Measurements from ENCODE around the gene TAT.

The TAT gene

DNA sequence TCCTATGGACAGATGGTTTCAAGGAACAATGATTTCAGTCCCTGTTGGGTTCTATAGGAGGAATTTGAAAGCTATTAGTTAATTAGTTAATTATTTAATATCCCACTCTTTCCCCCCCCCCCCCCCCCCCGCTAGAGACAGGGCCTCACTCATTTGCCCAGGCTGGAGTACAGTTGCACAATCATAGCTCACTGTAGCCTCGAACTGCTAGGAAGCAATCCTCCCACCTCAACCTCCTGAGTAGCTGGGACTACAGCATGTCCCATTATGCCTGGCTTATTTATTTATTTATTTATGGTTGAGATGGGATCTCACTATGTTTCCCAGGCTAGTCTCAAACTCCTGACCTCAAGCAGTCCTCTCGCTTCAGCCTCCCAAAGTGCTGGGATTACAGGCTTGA, 15.0 kb upstream of the TAT start:
- TF ChIP-seq GATA2 (IDR thresholded peaks at IDR 0.05; ENCODE audit: low read depth, low read length) (no peak), GATA3 (IDR thresholded peaks at IDR 0.05; ENCODE audit: low read depth, low read length) (no peak)

DNA sequence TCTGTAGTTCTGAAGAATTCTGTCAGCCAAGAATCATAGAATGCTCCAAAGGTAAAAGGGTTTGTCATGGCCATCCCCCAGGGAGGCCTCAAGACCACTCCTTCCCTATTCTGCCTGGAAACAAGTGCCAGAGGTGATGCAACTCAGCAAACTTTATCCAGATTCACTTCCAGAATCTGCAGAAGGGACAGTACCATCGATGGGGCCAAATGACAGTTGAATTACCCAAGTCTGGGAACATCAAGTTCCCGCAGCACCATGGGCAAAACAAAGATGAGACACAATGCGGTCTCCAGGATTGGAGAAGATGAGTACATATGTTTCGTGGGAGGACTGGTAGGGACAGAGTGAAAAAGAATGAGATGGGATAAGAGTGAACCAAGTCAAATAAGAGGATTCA, 13.7 kb upstream of the TAT start:
- TF ChIP-seq GATA2 (IDR thresholded peaks at IDR 0.05; ENCODE audit: low read depth, low read length) = no peak
- no peak for TF ChIP-seq GATA3 (IDR thresholded peaks at IDR 0.05; ENCODE audit: low read depth, low read length)

DNA sequence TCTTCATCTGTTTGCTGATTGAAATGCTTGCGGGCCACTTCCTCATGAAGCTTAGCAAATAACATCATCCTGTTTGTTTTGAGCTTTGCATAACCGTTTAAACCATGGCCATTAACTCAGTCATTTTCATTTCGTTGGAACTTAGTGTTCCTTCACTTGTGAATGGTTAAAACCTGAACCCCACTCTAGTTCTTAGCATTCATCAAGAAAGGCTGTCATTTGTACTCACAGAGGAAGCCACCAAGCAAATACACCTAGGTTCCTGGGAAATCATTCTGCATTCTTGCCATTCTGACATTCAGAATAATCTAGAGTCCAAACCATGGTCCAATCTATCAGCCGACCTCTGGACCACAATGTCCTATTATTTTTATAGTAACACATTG, 8.4 kb upstream of the TAT start:
- no peak for TF ChIP-seq GATA3 (IDR thresholded peaks at IDR 0.05; ENCODE audit: low read depth, low read length)
- no peak for TF ChIP-seq GATA2 (IDR thresholded peaks at IDR 0.05; ENCODE audit: low read depth, low read length)

DNA sequence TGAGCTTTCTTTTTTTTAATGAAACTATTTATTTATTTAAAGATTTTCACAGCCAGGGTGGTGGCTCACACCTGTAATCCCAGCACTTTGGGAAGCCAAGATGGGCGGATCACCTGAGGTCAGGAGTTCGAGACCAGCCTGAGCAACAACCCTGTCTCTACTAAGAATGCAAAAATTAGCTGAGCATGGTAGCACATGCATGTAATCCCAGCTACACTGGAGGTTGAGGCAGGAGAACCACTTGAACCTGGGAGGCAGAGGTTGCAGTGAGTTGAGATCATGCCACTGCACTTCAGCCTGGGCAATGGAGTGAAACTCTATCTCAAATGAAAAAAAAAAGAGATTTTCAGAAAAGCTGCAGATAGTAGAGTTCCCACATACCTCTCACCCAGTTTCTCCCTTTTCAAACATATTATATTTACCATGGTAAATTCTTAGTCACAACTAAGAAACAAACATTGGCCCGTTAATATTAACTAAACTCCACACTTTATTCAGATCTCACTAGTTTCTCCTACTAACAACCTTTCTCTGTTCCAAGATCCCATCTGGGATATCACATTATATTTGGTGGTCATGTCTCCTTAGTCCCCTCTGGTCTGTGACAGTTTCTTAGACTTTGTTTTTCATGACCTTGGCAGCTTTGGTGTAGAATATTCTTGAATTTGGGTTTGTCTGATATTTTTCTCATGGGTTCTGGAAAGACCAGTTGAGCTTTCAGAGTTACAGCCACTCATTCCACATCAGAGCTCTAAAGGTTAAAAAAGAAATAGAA, 7.8 kb upstream of the TAT start:
- TF ChIP-seq GATA2 (IDR thresholded peaks at IDR 0.05; ENCODE audit: low read depth, low read length) (no peak), GATA3 (IDR thresholded peaks at IDR 0.05; ENCODE audit: low read depth, low read length) (no peak)

DNA sequence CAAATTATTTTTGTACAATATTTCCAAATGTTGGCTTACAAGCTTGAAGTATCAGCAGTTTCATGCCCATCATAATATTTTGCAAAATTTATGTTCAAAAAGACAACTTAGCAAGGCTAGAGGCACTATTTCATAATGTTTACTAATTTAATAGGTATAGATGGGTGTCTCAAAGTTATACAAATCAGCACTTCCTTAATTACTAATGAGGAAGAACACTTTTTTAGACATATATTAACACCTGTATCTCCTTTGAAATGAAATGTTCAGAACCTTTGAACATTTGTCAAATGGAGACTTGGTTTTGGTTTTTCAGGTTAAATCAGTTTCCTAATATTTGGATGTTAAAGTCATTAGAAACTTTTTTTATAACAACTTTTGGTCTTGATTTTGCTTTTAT, 2.2 kb downstream of the TAT start:
- TF ChIP-seq GATA3 (IDR thresholded peaks at IDR 0.05; ENCODE audit: low read depth, low read length) (no peak), GATA2 (IDR thresholded peaks at IDR 0.05; ENCODE audit: low read depth, low read length) (no peak)

DNA sequence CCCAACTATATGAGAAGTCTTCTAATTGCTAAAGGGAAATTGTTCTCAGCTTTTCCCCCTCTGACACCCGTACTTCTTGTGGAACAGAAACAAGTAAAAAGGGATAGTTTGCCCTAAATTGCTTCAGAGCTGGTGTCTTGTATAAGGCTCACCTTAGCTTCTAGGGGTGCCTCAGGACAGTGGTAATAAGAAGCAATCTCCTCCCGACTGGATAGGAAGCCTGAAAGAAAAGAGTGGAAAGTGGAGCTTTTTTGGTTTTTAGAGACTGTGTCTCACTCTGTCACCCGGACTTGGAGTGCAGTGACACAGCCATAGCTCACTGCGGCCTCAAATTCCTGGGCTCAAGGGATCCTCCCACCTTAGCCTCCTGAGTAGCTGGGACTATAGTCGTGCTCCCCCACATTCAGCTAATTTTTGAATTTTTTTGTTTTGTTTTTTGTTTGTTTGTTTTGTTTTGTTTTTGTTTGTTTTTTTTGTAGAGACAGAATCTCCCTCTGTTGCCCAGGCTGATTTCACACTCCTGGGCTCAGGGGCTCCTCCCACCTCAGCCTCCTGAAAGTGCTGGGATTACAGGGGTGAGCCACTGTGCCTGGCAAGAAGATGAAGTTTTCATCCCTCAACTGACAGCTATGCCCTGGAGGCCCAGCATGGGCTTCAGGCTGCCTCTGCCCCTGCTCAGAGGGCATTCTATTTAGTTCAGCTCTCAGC, 3.4 kb downstream of the TAT start:
- TF ChIP-seq GATA2 (IDR thresholded peaks at IDR 0.05; ENCODE audit: low read depth, low read length) = no peak
- no peak for TF ChIP-seq GATA3 (IDR thresholded peaks at IDR 0.05; ENCODE audit: low read depth, low read length)

DNA sequence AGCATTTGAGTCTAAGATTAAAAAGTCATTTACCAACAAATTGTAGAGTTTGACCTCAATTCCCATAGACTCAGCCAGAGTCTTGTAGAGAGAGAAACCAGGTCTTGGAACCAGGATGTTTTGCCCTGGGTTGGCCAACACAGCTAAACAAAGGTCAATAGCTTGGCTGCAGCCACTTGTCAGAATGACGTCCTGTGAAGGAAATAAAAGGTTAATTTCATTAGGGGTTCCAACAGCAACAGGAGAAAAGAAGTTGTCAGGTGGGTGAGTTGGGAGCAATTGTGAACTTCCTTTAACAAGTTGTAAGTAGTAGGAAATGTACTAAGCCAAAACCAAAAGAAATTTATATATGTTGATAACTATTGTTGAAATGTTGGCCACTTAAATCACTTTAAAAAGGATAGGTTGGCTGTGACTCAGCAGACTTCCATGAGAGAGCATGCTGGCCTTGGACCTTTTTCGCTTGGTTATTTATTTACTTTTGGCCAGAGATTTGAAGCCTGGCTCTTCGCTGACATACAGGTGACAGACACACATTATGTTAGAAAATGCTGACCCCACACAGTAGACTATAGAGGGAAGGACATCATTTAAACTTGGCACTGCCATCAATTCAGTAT, 4.3 kb downstream of the TAT start:
- no peak for TF ChIP-seq GATA3 (IDR thresholded peaks at IDR 0.05; ENCODE audit: low read depth, low read length)
- TF ChIP-seq GATA2 (IDR thresholded peaks at IDR 0.05; ENCODE audit: low read depth, low read length) = no peak

DNA sequence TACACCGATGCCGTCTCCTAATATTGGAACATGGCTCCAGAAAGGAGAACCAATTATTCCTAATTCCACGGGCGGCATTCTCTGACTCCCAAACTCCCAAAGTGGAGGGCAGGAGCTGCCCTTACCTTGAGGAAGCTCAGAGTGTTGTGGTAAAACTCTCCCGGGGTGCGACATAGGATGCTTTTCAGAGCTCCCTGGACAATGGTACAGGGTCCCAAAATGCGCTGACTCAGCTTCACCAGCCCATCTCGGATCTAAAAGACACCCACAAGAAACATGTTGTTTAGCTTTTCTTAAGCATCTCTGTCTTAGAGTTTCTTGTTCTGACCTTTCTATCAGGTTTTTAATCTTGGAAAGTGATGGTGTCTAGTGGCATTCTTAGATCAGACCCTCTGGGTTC, 6.7 kb downstream of the TAT start:
- TF ChIP-seq GATA3 (IDR thresholded peaks at IDR 0.05; ENCODE audit: low read depth, low read length) (no peak), GATA2 (IDR thresholded peaks at IDR 0.05; ENCODE audit: low read depth, low read length) (no peak)

DNA sequence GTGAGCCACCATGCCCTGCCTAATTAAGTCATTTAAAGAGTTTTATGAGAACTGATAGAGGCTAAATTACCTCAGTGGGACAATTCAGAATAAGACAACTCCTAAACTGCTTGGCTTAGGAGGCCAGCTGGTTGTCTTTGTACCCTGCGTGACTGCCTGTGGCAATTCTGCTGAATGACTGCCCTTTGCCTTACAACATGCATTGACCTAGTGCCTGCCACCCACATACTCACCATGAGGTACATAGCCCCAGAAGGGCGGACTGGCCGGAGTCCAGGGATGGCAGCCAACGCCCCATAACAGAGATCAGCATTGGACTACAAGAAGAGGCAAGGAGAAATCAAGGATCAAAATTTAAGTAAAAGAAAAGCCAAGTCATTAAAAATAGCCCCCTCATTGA, 7.3 kb downstream of the TAT start:
- TF ChIP-seq GATA3 (IDR thresholded peaks at IDR 0.05; ENCODE audit: low read depth, low read length) (no peak), GATA2 (IDR thresholded peaks at IDR 0.05; ENCODE audit: low read depth, low read length) (no peak)

DNA sequence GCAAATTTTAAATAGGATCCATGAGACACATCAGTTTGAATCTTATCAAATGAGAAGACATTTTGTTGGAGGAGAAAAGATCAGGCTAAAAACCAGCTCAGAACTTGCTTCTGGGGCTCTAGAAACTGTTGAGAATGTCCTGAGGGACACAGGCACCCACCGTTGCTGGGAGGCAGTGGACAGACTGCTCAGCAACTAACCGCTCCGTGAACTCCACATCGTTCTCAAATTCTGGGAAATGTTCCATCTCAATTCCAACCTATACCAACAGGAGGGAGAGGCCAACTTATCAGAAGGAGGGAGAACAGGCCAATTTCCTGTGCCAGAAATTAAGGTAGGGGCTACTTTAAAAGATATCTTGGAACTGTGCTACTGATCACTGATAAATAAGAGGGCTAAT, 8.3 kb downstream of the TAT start:
- TF ChIP-seq GATA3 (IDR thresholded peaks at IDR 0.05; ENCODE audit: low read depth, low read length) = no peak
- TF ChIP-seq GATA2 (IDR thresholded peaks at IDR 0.05; ENCODE audit: low read depth, low read length) = no peak

DNA sequence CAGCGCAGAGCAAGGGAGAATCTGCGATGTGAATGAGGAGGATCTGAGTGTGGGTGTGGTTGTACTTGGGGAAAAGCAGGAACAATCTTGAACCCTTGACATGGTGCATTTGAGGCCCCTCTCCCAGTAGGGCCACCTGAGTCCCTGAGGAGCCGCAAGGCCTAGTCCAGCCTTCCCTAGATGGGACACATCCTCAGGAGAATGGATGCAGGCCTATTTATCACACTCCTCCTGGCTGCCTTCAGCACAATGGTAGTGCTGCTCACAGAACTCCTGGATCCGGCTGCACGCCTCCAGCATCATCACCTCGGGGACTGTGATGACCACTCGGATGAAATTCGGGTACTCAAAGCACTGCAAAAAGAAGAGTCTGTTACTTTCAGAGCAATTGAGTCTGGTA, 9.0 kb downstream of the TAT start:
- TF ChIP-seq GATA2 (IDR thresholded peaks at IDR 0.05; ENCODE audit: low read depth, low read length) (no peak), GATA3 (IDR thresholded peaks at IDR 0.05; ENCODE audit: low read depth, low read length) (no peak)

DNA sequence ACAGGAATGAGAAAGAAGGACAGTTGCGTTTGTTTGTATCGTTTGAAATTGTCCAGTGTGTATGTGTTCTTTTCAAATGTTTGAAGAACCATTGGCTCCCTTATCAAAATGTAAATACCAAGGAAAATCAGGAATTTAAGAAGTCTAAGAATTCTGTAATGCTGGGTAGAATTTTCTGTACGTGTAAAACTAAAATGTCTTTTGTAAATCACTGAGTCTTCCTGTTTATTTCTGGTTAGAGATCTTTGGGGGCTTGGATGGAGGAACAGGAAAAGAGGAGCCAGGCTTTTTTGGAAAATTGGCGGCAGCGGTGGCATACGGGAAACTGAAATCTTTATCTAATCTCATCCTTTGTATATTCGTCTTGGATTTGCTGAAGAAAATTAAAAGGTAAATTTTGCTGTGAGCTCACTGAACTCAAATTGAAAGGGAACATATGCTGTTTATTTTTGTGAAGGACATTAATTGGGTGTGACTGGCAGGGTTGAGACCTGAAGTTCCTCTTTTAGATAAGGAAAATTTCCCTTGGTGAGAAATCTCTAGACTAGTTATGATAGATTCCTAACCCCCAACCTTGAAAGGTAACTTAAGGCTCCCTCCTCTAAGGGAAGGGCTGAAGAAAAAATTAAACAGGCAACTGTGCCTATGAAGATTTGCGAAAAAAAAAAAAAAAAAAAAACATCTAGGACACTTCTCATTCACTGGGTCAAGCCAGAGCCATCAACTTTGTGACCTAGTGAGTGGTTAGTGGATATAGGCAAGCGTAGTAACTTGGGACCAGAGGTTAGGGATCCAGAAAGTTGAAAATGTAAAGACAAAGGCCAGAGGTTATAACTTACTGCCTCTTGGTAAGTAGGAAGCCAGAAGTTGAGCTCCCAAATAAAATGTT, 10.8 kb downstream of the TAT start:
- TF ChIP-seq GATA2 (IDR thresholded peaks at IDR 0.05; ENCODE audit: low read depth, low read length) (no peak), GATA3 (IDR thresholded peaks at IDR 0.05; ENCODE audit: low read depth, low read length) (no peak)

DNA sequence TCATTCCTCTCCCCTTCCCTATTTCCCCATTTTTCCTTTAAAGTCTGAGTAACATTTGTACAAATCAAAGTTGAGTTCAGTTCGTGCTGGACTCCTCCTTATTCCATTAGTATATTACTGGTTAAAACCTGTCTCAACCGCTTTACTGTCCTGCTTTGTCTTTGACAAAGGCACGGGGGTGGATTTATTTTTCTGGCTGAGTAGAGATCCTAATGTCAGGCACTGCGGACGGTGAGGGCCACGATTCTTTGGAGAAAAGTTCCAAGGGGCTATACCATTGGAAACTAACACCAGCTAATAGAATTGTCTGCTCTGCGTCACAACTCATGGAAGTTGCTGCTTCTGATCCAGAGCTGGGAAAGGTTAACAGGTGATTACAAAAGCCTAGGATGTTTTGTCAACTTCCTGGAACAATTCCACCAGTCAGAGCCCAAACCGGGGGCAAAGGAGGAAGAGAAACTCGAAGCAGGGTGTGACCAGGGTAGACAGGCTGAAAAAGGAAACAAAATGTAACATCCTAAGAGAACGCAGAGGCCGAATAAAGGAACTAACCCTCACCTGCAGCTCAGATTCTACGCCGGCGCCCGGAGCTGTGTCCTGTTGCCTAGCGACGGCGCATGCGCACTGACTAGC, 12.4 kb downstream of the TAT start:
- TF ChIP-seq GATA3 (IDR thresholded peaks at IDR 0.05; ENCODE audit: low read depth, low read length) (no peak), GATA2 (IDR thresholded peaks at IDR 0.05; ENCODE audit: low read depth, low read length) (no peak)

Measured in SH-SY5Y (cell line).